Measurements from ENCODE around the gene CUTC.

DNA sequence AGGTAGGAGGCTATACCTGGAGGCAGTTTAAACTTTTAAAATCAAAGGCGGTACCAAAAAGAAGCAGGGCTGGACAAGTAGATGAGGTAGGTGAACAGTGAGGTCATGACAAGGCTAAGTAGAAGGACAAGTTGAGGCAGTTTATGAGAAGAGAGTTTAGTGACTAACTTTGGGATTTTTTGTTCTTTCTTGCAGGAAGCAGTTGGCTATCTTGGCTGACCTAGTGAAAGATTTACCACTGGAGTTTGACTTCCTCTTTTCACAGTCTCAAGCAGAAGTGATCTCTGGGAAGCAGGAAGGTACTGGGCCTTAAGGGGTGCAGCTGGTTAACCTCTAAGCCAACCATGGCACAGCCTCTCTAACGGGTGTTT is 46.5 kb upstream of the CUTC start:
- TF ChIP-seq, protein P1, sequence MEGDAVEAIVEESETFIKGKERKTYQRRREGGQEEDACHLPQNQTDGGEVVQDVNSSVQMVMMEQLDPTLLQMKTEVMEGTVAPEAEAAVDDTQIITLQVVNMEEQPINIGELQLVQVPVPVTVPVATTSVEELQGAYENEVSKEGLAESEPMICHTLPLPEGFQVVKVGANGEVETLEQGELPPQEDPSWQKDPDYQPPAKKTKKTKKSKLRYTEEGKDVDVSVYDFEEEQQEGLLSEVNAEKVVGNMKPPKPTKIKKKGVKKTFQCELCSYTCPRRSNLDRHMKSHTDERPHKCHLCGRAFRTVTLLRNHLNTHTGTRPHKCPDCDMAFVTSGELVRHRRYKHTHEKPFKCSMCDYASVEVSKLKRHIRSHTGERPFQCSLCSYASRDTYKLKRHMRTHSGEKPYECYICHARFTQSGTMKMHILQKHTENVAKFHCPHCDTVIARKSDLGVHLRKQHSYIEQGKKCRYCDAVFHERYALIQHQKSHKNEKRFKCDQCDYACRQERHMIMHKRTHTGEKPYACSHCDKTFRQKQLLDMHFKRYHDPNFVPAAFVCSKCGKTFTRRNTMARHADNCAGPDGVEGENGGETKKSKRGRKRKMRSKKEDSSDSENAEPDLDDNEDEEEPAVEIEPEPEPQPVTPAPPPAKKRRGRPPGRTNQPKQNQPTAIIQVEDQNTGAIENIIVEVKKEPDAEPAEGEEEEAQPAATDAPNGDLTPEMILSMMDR (IDR thresholded peaks at IDR 0.05) = no peak
- no peak for TF ChIP-seq POLR2A (IDR thresholded peaks at IDR 0.05)
